GM11168 (cell line): Measurements from ENCODE around the gene IFNG-AS1.

Experiments used
- in situ Hi-C: fragments of 300-500 bp; cut with MboI; formaldehyde crosslinking; loops from one replicate; pipeline ENCODE4 v1.12.0; 2022; ENCODE audit warnings: low sequenced_read_pairs; ENCODE audit not compliant: unreplicated experiment

Gene IFNG-AS1

DNA sequence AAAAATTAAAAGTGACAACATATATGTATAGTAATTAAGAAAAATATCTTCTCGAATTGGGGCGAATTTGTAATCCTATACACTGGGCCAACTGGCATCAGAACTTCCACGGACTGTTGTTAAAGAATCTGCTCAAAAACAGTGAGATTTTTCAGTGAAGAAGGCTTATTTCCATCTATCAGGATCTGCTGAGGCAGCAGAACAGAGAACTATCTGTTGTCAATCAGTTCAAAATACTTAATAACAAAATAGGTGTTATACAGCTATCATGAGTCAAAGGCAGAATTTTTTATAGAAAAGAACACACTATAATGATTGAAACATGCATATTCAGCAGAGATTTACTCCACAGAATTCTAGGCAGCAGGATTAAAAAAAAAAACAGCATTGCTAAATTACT is 41.9 kb downstream of the IFNG-AS1 start:
- in situ Hi-C loops, result loop anchor here (25.0 kb wide), 1 partner anchor 281 kb away; no protein-coding TSS in a partner anchor

DNA sequence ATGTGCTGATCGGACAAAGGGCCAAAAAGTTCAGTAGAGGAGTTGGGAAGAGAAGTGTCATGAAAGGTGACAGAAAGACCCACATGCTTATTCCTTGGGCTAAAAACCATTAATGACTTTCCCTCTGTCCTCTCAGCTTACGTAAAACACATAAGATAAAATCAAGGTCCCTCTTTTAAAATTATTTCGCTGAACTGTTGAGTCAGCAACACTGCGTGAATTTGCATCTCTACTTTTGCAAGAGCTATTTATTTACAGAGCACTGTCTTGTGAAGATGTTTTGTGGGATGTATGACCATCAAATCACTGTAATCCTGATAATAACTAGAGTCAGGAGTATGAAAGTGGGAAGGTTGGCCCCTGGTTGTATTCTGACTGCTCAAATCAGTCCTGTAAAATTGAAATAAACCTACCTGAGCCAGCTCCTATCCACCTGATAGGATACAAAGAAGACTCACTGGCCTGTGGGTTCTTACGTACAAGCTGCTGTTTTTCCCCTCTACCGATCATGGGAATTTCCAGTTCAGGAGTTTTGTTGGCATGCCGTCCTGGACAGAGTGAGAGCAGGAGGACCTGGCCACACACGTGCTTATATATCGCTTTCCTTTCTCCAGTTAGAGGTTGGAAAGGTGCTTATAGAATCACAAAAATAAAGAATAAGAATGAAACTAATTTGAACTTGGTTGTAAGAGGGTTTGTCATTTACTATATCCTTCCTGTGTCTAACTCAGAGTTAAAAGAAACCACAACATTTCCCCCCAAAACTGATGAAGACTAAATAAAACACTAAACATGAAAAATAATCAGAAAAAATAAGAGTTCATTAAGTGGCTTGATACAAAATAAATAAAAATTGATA is 42.9 kb downstream of the IFNG-AS1 start:
- in situ Hi-C loops, result loop anchor here (25.0 kb wide), 1 partner anchor 280 kb away; no protein-coding TSS in a partner anchor

DNA sequence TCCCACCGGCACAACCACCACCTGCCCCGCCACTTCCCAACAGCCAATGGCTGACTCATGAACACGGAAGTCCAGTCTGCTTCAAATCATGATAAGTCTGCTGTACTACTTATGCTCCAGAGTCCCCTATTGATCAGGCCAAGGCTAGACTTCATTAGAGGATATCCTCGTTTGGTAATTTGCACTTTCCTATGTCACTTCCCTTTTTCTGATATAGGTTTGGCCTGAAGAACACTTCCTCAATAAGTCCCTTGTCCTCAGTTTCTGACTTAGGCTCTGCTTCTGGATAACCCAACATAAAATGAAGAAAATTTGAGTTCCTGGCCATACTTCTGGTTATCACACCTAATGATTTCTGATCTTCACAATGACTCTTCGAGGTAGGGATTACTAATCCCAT is 45.3 kb downstream of the IFNG-AS1 start:
- in situ Hi-C loops, result loop anchor here (25.0 kb wide), 1 partner anchor 278 kb away; no protein-coding TSS in a partner anchor

DNA sequence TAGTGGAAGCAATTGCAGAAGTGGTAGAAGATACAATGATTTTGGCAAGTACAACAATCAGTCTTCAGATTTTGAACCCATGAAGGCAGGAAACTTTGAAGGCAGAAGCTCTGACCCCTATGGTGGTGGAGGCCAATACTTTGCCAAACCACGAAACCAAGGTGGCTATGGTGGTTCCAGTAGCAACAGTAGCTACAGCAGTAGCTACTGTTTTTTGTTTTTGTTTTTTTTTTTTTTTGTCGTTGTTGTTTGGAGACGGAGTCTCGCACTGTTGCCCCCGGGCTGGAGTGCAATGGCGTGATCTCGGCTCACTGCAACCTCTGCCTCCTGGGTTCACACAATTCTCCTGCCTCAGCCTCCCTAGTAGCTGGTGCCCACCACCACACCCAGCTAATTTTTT is 47.4 kb downstream of the IFNG-AS1 start:
- in situ Hi-C loops, result loop anchor here (25.0 kb wide), 1 partner anchor 276 kb away; no protein-coding TSS in a partner anchor

DNA sequence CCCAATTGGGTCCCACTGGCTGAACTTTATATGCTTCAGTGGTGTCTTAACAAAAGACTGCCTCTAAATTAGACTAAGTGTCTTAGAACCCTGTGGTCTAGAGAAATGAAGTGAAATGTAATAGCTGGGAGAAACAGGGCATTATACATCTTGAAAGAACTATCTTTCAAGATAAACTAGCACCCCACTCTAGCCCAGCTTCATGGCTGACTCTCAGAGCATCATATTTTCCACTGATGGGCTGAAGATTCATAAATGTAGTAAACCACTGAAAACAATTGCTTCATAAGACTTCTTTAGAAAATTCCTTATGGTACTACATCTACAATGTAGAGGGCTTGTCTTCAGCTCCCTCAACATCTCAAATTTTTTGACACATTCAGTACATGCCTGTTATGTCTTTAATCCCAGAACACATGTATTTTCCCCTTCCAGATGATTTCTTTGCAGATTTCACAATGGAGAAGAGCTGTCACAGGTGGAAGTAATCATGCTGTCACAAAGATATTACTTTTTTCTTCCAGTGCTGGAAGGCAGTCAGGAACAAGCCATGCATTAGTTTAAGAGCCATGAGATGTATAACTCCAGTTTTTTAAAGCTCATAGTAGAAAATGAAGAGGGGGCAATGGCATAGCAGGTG is 48.5 kb downstream of the IFNG-AS1 start:
- in situ Hi-C loops, result loop anchor here (25.0 kb wide), 1 partner anchor 275 kb away; no protein-coding TSS in a partner anchor

DNA sequence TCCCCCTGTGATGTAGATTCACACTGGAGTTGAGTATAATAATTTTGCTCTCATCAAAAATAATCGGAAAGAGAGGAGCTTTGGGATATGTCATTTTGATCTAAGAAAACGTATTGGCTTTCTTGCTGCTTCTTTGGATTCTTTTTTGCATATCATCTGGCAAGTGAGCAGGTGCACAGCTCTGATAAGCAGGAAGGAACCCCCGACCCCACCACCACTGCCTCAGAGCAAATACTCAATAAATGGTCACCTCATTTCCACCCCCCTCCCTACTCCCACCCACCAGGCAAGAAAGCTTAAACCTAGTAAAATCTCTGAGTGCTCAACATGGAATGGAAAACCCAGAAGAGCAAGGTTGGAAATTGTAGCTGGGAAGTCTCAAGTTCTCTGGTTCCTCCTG is 49.4 kb downstream of the IFNG-AS1 start:
- in situ Hi-C loops, result loop anchor here (25.0 kb wide), 1 partner anchor 274 kb away; no protein-coding TSS in a partner anchor

DNA sequence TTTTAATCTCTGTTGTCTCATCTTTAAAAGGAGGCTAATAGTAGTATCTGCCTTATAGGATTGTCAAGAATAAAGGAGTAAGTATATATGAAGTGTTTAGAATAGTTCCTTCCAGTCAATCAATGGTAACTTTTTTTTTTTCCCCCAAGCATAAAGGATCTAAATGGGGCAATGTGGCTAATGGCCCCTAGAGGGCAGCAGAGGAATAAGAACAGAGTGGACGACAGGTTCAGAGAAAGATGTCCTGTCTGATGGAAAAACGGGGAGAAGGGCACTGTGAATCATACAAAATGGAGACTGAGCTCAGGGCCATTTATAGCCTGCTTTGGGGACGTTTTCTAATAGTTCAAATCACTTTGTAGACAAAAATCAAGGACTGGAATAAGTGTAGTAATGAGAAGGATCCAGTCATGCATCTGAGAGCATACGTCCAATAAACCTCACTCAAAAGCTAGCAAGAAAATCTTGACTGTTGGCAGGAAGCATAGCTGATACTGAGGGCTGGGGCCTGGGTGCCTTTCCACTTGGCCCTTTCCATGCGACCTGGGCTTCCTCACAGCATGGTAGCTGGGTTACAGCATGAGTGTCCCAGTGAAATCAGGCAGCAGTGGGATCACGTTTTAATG is 51.3 kb downstream of the IFNG-AS1 start:
- in situ Hi-C loops, result loop anchor here (25.0 kb wide), 1 partner anchor 272 kb away; no protein-coding TSS in a partner anchor

DNA sequence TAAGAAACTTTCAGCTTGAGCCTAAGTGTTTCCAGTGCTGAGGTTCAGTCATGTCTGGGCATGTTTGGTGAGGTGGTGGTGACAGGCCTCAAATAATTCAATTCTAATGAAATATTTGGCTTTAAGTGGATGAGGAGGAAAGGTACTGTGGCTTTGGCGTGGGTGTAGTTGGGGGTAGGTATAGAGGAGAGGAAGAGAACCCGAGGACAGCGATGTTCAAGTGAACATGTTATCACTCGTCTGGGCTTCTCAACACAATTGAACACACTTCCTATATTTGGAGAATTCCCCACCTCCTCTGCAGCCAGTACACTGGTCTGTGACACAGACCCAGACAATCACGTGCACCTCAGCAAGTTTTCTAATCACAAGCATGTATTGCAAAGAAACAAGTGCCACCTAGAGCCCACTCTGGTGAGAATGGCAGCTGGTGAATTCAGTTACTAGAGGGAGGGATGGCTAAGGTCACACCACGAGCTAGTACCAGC is 53.0 kb downstream of the IFNG-AS1 start:
- in situ Hi-C loops, result loop anchor here (25.0 kb wide), 1 partner anchor 270 kb away; no protein-coding TSS in a partner anchor

DNA sequence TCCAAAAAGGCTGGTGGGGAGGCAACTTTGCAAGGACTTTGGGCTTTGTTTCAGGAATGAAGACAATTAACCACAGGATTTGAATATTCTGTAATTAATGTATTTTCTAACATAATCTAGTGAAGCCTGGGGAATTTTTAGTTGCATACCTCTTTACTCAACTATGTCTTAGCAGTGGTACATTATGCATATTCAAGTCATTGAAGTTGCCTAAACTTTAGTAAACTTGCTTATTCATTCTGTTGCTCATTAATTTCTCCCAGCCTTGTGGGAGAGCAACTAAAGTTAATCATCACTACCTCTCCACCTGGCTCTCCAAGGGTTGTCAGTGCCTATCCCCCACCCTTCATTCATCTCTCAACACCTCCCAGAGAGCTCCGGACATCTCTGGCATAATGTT is 54.2 kb downstream of the IFNG-AS1 start:
- in situ Hi-C loops, result loop anchor here (25.0 kb wide), 1 partner anchor 269 kb away; no protein-coding TSS in a partner anchor

DNA sequence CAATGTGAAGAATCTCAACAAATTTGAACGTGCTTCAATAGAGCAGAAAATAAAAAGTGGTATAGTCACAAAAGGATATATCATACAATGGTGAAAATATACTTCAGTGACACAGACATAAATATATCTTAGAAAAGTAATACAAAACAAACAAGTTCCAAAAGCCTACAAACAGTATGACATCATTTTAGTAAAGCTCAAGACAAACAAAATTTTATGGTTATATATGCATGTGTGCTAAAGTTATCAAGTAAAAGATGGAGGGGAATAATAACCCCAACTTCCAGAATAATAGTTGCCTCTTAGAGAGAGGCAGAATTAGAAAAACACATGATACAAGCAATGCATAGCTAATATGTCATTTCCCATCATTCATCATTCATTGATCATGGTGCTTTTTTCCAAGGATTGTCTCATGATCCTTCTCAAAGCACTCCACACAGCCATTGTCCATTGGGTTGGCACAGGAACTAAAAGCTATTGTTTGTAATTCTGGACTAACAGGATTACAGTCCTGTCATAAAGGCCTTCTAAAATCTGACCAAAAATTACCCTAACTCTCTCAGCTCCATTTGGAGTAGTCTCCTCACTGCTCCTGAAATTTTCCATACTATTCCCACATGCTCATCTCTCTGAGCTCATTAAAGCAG is 59.5 kb downstream of the IFNG-AS1 start:
- in situ Hi-C loops, result loop anchor here (25.0 kb wide), 1 partner anchor 264 kb away; no protein-coding TSS in a partner anchor

DNA sequence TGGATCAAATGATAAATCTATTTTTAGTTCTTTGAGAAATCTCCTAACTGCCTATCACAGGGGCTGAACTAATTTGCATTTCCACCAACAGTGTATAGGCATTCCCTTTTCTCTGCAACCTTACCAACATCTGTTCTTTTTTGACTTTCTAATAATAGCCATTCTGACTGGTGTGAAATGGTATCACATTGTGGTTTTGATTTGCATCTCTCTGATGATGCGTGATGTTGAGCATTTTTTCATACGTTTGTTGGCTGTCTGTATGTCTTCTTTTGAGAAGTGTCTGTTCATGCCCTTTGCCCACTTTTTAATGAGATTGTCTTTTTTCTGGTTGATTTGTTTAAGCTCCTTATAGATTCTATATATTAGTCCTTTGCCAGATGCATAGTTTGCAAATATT is 67.1 kb downstream of the IFNG-AS1 start:
- in situ Hi-C loops, result no loop called here

DNA sequence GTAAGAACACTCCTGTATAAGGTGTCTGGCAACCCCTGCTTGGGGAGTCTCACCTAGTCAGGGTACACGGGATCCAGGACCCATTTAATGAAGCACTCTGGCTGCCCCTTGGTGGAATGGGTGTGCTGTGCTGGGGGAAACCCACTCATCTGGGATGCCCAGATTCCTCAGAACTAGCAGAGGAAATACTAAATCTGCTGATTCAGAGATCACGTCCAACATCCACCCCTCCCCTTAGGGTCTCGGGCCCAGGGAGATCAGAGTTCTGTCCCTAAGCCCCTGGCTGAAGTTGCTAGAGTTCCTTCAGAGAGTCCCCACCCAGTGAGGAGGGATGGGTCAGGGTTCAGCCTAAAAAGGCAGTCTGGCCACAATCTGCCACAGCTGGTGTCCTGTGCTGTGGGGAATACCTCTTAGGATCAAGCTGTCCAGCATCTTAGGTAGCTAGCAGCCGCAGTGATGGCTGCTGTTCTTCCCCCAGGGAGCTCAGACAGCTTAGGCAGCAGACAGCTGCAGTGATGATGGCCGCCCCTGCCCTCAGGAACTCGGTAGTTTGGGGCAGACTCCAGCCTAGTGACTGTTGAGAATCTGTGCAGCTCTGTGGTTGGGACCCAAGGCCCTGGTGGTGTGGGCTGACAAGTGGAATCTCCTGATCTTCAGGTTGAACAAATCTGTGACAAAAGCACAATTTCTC is 74.8 kb downstream of the IFNG-AS1 start:
- in situ Hi-C loops, result no loop called here

DNA sequence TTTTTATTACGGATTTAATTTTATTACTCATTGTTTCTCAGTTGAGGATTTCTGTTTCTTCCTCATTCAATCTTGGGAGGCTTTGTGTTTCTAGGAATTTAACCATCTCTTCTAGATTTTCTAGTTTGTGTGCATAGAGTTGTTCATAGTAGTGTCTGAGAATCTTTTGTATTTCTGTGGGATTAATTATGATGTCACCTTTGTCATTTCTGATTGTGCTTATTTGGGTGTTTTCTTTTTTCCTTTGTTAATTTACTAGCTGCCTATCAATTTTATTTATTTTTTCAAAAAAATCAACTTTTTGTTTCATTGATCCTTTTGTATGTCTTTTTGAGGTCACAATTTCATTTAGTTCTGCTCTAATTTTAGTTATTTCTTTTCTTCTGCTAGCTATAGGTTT is 75.9 kb downstream of the IFNG-AS1 start:
- in situ Hi-C loops, result no loop called here

DNA sequence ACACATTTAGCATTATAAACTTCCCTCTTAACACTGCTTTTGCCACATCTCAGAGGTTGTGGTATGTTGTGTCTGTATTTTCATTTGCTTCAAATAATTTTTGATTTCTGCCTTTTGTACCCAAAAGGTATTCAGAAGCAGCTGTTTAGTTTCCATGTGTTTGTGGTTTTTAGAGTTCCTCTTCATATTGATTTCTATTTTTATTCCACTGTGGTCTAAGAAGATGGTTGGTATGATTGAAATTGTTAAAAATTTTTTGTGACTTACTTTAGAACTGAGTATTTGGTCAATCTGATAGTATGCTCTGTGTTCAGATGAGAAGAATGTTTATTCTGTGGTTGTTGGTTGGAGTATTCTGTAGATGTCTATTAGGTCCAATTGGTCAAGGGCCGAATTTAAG is 76.4 kb downstream of the IFNG-AS1 start:
- in situ Hi-C loops, result no loop called here

DNA sequence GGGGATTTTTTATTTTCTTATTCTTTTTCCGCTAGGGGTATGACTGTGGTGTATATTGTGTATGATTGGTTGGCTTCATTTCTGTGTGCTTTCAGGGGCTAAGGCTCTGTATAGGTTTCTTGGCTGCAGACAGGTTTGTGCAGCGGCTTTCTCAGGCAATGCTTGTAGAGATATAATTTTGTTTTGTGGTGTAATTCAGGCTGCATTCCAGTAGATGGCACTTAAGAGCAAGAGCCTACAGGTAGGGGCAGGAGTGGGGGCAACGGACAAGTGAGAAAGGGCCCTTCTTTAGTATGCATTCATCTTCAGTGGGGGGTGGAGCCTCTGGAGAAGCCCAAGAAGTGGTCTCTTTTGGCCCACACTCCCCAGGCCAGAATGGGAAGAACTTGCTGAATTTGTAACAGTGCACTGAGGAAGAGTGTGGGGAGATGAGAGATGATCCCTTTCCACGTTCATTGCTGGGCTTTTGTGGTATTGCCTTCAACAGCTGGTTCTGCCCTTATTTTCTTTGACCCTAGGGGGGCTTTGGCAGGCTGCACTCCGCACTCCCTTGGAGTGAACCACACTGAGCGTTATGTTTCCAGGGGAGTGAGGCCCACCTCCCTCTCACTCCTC is 78.6 kb downstream of the IFNG-AS1 start:
- in situ Hi-C loops, result no loop called here

DNA sequence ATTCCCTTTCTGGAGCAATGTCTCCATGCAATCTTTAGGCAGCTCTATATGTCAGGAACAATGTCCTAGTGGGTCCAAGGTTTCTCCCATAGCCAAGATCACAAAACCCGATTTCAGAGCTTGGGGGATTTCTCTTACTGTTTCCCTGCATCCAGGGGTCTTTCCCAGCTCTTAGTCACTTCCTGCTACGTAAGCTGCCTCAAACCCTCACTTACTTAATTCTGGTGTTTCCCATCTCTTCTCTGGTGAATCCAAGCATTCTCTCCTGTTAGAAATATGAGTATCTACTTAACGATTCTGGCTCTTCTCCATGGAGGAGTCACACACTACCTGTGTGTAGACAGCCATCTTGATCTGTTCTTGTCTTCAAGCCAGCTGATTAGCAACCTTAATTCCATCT is 80.0 kb downstream of the IFNG-AS1 start:
- in situ Hi-C loops, result no loop called here
